ENCODE measurements around the gene HS2ST1.
"Not testable (repeated sequence)": the region's sequence is repeated elsewhere in the genome, so short reads cannot be mapped to it uniquely, and the experiment has no call there.

HS2ST1 gene

GRCh38 chr1:87023326-87023725 is 108.9 kb downstream of the HS2ST1 start:
- no peak for DNase-seq (ENCODE audit: low read depth)

- peak; percentile 30 for DNase-seq (ENCODE audit: low read depth)
Measured at GRCh38 chr1:87024936-87025540, 110.6 kb downstream of the HS2ST1 start.

DNA sequence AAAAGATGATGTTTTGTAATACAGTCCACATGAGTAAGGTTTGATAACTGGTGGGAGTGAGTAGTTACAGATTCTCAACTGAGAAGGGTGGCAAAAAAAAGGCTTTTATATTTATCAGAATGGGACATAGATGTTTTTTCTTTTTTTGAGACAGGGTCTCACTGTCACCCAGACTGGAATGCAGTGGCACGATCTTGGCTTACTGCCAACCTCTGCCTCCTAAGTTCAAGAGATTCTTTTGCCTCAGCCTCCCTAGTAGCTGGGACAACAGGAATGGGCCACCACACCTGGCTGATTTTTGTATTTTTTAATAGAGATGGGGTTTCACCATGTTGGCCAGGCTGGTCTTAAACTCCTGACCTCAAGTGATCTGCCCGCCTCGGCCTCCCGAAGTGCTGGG is 113.1 kb downstream of the HS2ST1 start:
- DNase-seq (ENCODE audit: low read depth), result not testable (repeated sequence)

GRCh38 chr1:87028576-87028975 is 114.1 kb downstream of the HS2ST1 start:
- DNase-seq (ENCODE audit: low read depth), result no peak

DNA sequence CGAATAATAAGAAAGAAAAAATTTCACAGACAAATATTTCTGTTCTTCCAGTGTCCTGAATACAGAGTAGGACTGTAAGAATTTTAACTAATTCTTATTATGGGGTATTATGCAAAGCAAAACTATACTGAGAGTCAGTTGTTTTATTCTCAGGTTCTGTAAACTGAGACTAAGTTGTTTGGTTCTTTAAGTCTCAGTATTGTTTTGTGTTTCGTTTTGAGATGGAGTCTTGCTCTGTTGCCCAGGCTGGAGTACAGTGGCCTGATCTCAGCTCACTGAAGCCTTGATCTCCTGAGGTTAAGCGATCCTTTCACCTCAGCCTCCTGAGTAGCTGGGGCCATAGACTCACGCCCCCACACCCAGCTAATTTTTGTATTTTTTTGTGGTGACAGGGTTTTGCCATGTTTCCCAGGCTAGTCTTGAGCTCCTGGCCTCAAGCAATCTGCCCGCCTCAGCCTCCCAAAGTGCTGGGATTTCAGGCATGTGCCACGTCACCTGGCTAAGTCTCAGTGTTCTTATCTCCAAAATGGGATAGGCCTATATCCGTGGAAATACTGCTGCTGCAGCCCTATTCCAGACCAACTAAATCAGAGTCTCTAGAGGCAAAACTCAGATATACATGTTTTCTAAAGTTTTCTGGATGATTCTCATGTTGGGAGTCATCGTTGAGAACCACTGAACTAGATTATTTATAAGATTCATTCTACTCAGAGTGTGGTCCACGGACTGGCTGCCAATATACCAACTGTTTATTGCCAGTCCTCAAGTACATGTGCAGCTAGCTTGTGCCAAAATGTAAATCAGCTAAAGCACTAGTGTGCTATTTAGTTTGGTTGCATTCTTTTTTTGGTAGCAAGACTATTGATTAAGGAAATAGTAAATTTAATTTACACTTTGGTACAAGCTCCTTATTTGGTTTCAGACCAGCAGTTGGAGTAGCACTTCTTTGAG is 116.6 kb downstream of the HS2ST1 start:
- DNase-seq (ENCODE audit: low read depth), result no peak

DNA sequence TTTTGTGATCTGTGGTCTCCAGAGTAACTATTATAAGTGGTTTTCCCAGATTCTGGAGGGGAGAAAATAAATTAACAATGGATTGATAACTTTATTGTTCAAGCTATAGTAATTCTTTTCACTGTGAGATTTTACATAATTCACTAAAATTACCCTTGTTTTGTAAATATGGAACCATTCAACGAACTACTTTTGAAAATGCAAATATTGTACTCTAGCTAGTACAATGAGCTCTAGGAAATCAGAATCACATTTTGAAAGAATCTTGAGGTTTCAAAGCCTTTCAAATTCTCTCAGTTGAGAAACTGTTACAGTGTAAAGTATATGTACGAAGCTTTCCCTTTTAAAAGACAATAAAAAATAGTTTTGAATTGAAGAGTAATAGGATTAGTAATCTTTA is 119.9 kb downstream of the HS2ST1 start:
- no peak for DNase-seq (ENCODE audit: low read depth)

DNA sequence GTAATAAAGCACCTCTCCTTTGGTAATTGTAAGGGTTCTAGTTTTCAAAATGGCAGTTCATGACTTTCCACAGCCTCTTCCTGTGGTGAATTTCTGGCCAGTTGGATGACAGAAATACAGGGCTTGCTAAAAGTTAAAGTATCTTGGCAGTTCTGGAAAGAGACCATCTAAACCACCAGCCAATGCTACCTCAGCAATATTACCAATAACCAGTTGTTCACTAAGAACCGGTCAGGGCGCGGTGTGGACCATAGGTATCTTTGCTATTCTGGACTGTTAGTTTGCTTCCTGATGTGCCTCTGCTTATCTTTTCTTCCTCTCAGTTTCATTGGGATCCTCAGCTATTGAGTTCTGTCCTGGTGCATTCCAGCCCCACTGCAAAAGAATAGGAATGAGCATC is 124.7 kb downstream of the HS2ST1 start:
- DNase-seq (ENCODE audit: low read depth), result no peak

DNA sequence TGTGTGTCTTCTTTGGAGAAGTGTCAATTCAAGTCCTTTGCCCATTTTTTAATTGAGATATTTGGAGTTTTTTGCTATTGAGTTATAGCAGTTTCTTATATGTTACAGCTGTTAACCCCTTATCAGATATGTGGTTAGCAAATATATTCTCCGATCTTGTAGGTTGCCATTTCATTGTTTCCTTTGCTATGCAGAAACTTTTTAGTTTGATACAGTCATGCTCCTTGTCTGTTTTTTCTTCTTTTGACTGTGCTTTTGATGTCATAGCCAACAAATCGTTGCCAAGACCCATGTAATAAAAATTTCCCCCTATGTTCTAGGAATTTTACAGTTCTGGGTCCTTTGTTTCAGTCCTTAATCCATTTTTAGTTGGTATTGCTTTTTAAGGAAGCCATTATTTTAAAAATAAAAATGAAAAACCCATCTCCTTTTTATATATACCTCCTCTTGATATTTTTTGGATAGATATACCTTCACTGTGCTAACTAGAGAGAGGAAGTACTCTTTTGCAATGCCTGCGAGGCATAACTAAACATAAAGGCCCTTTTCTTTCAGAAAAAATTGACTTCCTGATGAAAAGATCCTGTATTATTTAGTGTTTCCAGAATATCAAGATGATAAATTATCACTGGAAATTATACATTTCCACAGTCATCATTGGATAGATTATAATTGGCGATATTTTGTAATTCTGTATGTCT is 127.8 kb downstream of the HS2ST1 start:
- DNase-seq (ENCODE audit: low read depth), result no peak

DNA sequence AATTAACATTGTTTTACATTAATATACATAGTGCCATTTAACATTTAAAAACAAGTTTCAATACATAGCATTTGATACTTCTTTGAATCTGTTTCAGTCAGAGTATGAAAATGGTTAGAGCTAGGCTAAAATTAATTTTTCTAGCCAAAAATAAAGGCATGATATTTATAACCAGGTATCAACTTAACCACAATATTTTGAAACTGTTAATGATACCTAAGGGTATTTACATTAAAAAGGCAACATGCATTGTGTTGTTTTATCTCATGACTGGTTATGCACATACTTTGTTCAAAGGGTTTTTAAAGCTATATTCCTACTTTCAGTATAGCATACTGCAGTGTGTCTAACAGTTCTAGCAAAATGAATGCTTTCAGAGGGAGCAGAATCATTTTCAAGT is 130.0 kb downstream of the HS2ST1 start:
- no peak for DNase-seq (ENCODE audit: low read depth)

DNA sequence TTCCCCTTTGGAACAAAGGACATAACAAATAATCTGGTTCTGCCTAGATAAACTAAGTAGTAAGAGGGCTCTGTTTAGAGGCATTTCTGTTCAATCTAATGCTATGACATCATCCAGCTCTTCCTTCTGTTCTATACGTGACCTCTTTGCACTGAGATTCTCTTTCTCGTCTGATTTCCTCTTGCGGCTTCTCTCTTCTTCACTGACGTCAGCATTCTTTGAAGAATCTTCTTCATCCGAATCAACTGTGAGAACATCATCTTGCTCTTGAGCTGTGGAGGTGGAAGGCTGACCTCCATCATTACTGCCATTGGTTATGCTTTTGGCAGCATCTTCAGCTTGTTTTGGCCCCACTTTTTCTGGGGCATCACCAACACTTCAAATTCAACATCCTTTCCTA is 130.4 kb downstream of the HS2ST1 start:
- no peak for DNase-seq (ENCODE audit: low read depth)

- DNase-seq (ENCODE audit: low read depth), result no peak
Measured at GRCh38 chr1:87045761-87046304, 131.4 kb downstream of the HS2ST1 start.

GRCh38 chr1:87046951-87047350 is 132.5 kb downstream of the HS2ST1 start:
- no peak for DNase-seq (ENCODE audit: low read depth)

GRCh38 chr1:87048237-87048636 is 133.8 kb downstream of the HS2ST1 start:
- DNase-seq (ENCODE audit: low read depth), result no peak

- no peak for DNase-seq (ENCODE audit: low read depth)
Measured at GRCh38 chr1:87051965-87052364, 137.5 kb downstream of the HS2ST1 start.

DNA sequence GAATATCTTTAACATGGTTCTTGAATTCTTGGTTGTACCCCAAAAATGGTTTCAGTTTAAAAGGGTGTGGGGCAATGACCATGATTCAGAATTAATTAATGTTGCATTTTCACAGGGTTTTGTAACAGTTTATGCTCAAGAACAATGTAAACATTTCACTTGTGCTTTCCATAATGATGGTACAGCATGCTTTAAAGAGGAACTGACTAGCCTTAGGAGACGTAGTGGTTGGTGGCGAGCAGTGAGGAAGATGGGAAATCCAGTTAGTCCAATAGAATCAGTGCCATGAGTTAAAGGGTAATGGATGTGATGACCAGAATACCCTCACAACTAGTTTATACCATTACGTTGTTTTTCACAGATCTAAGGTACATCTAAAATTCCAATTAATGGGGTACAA is 138.0 kb downstream of the HS2ST1 start:
- no peak for DNase-seq (ENCODE audit: low read depth)

DNA sequence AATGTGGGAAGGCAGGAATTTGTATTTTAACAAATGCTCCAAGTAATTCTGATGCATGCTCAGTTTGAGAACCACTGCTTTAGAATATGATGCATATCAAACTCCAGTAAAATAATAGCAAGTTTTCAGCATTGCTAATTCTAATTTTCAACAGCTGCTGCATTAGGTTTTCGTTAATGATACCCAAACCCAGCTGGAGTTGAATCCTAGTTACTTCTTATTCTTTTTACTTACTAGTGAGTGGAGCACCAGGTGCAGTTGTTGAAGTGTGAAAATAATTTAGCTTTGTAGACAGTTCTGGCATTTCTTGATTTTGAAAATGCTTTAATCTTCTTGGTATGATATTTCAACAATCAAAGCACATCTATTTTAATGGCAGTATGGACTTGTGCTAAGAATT is 138.5 kb downstream of the HS2ST1 start:
- DNase-seq (ENCODE audit: low read depth), result no peak

DNA sequence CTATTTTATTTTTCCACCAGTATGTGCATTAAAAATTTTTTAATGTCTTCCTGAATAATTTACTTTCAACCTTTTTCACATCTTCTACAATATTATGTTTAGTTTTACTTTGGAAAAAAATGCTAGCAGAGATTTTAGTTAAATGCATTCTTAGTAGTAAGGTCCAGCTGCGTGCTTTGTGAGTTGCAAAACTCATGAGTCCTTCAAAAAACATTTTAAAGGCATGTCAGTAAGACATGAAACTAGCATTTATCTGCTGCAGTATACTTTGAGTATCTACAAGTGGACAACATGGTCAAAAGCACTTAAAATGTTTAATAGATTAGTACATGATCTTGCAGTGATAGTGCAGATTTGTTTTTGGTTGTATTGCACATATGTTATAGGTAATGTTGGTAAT is 139.0 kb downstream of the HS2ST1 start:
- DNase-seq (ENCODE audit: low read depth), result no peak

DNA sequence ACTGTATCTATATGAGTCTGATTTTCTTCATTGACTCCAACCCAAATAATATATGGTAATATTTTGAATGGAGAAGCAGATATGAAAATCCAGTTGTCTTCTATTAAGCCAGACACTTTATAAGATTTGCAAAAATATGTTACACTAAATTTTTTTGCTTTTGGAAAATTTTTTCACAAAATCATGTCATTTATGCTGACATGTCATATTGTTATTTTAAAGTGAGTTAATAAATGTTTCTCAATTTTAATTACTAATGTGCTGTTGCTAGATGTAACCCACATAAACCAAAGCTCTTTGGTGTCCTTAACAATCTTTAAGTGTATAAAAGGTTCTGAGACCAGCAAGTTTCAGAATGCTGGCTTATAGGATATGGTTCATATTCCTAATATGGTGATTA is 142.5 kb downstream of the HS2ST1 start:
- DNase-seq (ENCODE audit: low read depth), result no peak

GRCh38 chr1:87058343-87058649 is 143.9 kb downstream of the HS2ST1 start:
- peak; percentile 56 for DNase-seq (ENCODE audit: low read depth)

DNA sequence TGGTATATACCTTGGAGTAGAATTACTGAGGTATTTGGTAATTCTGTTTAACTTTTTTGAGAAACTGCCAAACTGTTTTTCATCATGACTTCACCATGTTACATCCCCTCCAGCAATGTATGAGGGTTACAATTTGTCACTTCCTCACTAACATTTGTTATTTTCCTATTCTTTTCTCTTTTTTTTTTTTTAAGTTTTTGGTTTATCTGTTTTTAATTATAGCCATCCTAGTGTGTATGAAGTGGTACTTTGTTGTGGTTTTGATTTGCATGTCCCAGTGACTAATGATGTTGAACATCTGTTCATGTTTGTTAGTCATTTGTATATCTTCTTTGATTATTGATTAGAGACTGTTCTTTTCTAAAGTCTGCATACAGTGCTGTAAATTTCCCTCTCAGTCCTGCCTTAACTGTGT is 147.3 kb downstream of the HS2ST1 start:
- DNase-seq (ENCODE audit: low read depth), result peak; percentile 39

- DNase-seq (ENCODE audit: low read depth), result no peak
Measured at GRCh38 chr1:87062687-87063086, 148.3 kb downstream of the HS2ST1 start.

DNA sequence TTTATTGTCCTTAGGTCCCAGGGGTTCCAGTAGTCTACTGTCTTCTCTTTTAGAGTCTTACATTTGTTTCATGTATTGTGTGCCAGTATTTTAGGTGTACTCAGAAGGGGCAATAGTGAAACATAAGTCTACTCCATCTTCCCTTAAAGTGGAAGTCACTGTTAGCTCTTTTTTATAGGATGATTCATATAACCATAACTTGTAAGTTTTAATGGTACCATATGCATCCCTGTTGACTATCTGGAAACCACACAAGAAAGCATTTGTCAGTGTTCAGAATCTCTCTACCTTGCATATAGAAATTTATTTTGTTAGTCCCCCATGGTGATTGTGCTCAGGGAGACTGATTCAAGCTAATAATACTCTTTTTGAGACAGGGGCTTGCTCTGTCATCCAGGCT is 149.9 kb downstream of the HS2ST1 start:
- no peak for DNase-seq (ENCODE audit: low read depth)

DNA sequence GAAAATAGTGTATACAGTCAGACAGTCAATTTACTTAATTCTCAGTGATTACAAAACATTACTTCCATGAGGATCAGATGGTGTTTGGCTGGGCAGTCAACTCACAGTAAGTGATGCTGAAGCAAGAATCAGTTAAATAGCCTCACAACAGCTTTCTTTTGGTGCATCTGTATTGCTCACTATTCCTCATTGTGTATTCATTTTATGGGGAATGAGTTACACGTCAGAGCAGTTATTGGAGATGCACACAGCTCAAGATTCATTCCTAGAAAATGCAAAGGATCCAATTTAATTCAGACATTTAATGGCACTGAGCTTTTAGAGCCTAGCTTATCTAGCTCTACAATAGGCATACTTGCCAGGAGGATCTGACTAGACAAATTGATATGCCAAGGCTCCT is 150.6 kb downstream of the HS2ST1 start:
- DNase-seq (ENCODE audit: low read depth), result peak; percentile 38

Data from EH (cell line).